Measurements from ENCODE around the gene C22orf39. TPM values are rescaled to one million over a fixed set of nuclear protein-coding genes. Genes with fewer than 3 reads are reported as not detected.

Gene C22orf39
- total RNA-seq, 1 experiment from 2014 or later: 19.3 TPM

DNA sequence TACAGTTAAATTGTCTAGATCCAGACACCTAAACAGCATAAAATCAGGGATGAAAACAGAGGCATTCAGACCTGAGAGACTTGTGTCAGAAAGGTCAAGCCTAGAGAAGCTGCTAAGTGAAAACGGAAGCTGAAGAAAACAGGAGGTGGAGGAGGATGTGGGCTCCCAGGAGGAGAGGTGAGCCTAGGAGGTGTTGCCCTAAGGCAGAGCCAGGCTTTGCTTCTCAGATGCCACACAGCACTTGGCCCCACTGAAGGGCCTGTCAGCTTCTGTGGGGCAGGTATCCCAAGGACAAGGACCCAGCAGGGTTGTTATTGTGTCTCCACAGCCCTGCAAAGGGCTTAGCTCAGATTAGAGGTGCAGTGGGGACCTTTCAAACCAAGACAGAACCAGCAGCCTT is 17.0 kb upstream of the C22orf39 start:
- no peaks in the 10 kb centered on the region; the same call in 1 of the 2 replicates for H3K27me3 Mint-ChIP-seq (ENCODE audit: low read depth)
- TF ChIP-seq CTCF (conservative IDR thresholded peaks at IDR 0.05): no peak
- H3K4me3 Mint-ChIP-seq: no peak overlapping the region
- WGBS (ENCODE audit: extremely low coverage, insufficient read length, low lambda C conversion rate): no CpG with 5 or more reads among the region's 1 CpG
- H3K9me3 ChIP-seq (ENCODE audit: control insufficient read depth, low read depth, low read length): no peaks in the 10 kb centered on the region
- no peak overlapping the region for H2BK5ac ChIP-seq (ENCODE audit: insufficient read length, low read length)
- no peak overlapping the region for H2BK15ac ChIP-seq (ENCODE audit: low read depth, low read length)
- no peak overlapping the region for H3K4me2 ChIP-seq (ENCODE audit: insufficient read depth, insufficient read length, low read length)
- no peak overlapping the region for H3K18ac ChIP-seq (ENCODE audit: insufficient read length, low read depth, low read length)
- no peak overlapping the region for H3K56ac ChIP-seq (ENCODE audit: insufficient read length, low read depth, low read length)
- H4K20me1 ChIP-seq (ENCODE audit: control insufficient read depth, insufficient read depth, insufficient read length): no peaks in the 10 kb centered on the region
- H2AFZ ChIP-seq (ENCODE audit: low read length): no peak overlapping the region
- no peak overlapping the region for H3K4ac ChIP-seq (ENCODE audit: low read depth, low read length)
- no peaks in the 10 kb centered on the region; a peak in 1 of 5 replicates for H3K9me3 Mint-ChIP-seq
- H2AK5ac ChIP-seq (ENCODE audit: insufficient read length, low read length): no peak overlapping the region
- H3K23me2 ChIP-seq (ENCODE audit: insufficient read length, low read depth, low read length, poor library complexity, severe bottlenecking): no peaks in the 10 kb centered on the region
- H2BK20ac ChIP-seq (ENCODE audit: low read depth, low read length, poor library complexity, severe bottlenecking): no peak overlapping the region
- H2BK120ac ChIP-seq (ENCODE audit: low read depth, low read length, poor library complexity, severe bottlenecking): no peak overlapping the region
- no peak overlapping the region for H3K27ac ChIP-seq (ENCODE audit: insufficient read length, low read depth, low read length)
- no peaks in the 10 kb centered on the region for H3K4me1 ChIP-seq (ENCODE audit: insufficient read depth, low read length)
- H2BK12ac ChIP-seq (ENCODE audit: insufficient read length, low read depth, low read length): no peak overlapping the region
- H3K27ac Mint-ChIP-seq: no peak overlapping the region
- DNase-seq: no peak
- no peak overlapping the region for H4K8ac ChIP-seq (replicated peaks; ENCODE audit: insufficient read length, low read depth, low read length)
- H3K27me3 ChIP-seq (ENCODE audit: insufficient read depth, low read length): no peaks in the 10 kb centered on the region
- H3K36me3 Mint-ChIP-seq (ENCODE audit: insufficient read depth in 1 of 3, low read depth in 3 of 3): peaks cover 25 to 83% (median 47%) of the 10 kb centered on the region in 3 experiments; a peak in 6 of 7 replicates
- H3K79me2 ChIP-seq (ENCODE audit: insufficient read depth, low read length): no peaks in the 10 kb centered on the region
- no peak overlapping the region for H4K91ac ChIP-seq (ENCODE audit: insufficient read length, low read depth, low read length)
- no peaks in the 10 kb centered on the region for H3K79me1 ChIP-seq (ENCODE audit: insufficient read depth, low read depth, low read length, poor library complexity, severe bottlenecking)
- no peak overlapping the region for H3K14ac ChIP-seq (ENCODE audit: insufficient read depth, low read length)
- H3K4me1 Mint-ChIP-seq: no peaks in the 10 kb centered on the region
- H3K23ac ChIP-seq (ENCODE audit: insufficient read length, low read depth, low read length): no peak overlapping the region
- no peak overlapping the region for H4K5ac ChIP-seq (ENCODE audit: insufficient read length, low read depth, low read length)
- H3K9ac ChIP-seq (ENCODE audit: extremely low read depth, insufficient read length, low read length): no peak overlapping the region
- no peak overlapping the region for H3T11ph ChIP-seq (ENCODE audit: low read length)

Measured in H9 (cell line).